CD1c-positive myeloid dendritic cell (primary cell): ENCODE data around the gene RSRC1.
"Not testable (repeated sequence)": the region's sequence is repeated elsewhere in the genome, so short reads cannot be mapped to it uniquely, and the experiment has no call there.

Experiments used
- DNase-seq: peaks from one replicate; pipeline ENCODE4 v3.0.0-alpha.2; 2016; ENCODE audit errors: extremely low spot score

RSRC1 gene

GRCh38 chr3:158528076-158528674, 418.3 kb downstream of the RSRC1 start:
- DNase-seq: no peak

DNA sequence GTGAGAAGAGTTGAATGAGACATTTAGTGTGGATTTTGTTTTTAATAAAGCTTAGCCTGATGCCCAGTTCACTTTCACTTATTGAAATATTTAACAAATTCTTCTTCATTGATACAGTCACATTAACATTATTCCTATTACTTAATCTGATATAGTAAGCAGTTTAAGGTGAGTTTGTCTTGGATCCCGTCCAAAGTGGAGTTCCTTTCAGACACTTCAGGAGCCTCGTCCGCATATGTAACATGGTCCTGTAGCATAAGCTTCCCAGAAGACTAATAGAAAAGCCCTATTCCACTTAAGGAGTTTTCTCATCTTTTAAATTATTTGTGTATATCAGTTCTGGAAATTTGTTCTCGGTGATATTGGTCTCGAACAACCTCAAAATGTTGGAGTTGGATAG, 421.4 kb downstream of the RSRC1 start:
- DNase-seq: no peak

GRCh38 chr3:158532099-158532734, 422.3 kb downstream of the RSRC1 start:
- peak; percentile 49 for DNase-seq

- no peak for DNase-seq
Observed at GRCh38 chr3:158535918-158536317, 426.0 kb downstream of the RSRC1 start.

DNA sequence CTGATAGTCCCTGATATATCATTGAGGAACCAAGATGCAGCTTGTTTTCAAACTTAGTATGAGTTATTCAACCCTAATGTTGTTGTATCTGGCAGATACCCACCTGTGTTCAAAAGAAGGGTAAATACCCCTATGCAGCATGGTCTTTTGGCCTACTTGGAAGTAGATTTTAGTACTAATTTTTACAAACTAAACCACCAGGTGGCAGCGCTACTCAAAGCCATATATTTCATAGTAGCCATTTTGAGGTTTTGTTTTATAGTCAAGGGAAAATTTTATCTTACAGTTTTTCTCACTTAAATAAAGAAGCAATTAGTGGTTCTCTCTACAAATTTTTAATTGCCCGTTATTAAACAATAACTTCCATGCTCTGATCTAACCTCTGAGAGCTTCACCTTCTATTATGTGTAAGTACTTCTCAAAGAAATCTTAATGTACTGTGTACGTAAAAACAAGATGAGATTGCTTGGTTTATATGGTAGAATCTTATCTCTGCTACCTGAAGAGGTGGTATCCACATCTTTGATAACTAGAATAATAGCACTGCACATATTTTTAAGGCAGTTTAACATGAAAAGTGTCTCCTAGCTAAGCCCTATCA, 429.6 kb downstream of the RSRC1 start:
- DNase-seq: peak; percentile 51

GRCh38 chr3:158540066-158540465, 430.2 kb downstream of the RSRC1 start:
- no peak for DNase-seq

GRCh38 chr3:158548691-158549090, 438.8 kb downstream of the RSRC1 start:
- no peak for DNase-seq

DNA sequence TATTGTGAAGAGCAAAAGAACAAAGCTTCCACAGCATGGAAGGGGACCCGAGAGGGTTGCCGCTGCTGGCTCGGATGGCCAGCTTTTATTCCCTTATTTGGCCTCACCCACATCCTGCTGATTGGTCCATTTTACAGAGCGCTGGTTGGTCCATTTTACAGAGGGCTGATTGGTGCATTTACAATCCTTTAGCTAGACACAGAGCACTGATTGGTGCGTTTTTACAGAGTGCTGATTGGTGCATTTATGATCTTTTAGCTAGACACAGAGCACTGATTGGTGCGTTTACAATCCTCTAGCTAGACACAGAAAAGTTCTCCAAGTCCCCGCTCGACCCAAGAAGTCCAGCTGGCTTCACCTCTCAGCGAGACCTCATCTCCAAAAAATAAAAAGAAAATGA, 440.0 kb downstream of the RSRC1 start:
- DNase-seq: not testable (repeated sequence)

DNA sequence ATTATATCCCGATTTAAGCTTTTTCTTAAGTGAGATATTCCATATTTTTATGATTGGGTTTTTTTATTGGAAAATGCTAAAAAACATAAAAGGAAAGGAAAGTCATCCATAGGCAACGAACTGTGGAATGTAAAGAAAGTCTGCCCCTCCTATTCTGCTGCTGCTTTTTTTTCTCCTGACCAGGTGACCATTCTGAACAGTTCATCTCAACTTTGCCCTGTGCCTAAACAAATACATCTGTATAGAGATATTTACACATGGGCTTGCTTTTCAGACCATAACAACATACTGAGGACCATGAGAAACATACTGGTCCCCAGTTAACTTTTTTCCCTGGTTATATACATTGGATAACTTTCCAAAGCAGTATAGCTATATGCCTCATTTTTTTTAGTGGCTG, 442.2 kb downstream of the RSRC1 start:
- DNase-seq: no peak

DNA sequence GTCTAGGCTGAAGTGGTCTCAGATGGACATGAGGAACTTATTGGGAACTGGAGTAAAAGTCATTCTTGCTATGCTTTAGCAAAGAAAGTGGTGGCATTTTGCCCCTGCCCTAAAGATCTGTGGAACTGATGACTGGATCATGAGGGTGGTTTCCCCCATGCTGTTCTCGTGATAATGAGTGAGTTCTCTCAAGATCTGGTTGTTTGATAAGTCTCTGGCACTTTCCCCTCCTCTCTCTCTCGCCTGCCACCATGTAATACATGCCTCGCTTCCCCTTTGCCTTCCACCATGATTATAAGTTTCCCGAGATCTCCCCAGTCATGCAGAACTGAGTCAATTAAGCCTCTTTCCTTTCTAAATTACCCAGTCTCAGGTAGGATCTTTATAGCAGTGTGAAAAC, 449.6 kb downstream of the RSRC1 start:
- DNase-seq: no peak

- DNase-seq: no peak
Observed at GRCh38 chr3:158560979-158561378, 451.1 kb downstream of the RSRC1 start.

DNA sequence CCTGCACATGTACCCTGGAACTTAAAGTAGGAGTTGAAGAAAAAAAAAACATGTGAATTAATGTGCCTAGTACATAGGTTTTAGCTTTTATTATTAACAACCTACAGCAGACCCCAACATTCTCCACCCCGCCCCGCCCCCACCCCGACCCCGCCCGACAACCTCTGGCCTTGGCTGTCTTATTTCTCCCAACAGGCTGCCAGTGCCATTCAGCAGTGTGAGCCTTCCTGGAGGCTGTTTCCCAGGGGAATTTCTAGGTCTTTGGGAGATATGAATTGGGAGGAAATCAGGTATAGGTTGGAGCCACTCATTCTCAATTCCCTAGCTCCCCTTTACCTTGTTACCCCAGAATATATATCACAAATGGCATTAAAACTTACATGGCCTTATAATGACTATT, 452.8 kb downstream of the RSRC1 start:
- DNase-seq: no peak

GRCh38 chr3:158563076-158563475, 453.2 kb downstream of the RSRC1 start:
- DNase-seq: no peak

- no peak for DNase-seq
Observed at GRCh38 chr3:158565076-158565475, 455.2 kb downstream of the RSRC1 start.

DNA sequence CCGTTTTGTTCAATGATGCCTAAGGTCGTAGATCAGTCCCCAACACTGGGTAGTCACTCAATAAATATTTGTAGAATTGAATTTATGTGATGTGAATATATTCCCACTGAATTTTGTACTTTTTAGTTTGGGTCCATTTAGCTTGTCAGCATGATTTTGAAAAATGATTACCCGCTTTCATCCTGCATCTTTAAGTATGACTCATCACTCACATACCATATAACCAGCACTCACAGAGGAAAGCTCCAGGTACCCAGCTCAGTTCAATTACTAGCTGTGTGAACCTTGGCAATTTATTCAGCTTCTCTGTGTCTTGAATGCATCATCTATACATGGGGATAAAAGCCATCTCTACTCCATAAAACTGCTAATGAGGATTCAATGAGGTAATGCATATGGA, 458.9 kb downstream of the RSRC1 start:
- DNase-seq: no peak

GRCh38 chr3:158569794-158570193, 459.9 kb downstream of the RSRC1 start:
- DNase-seq: no peak

DNA sequence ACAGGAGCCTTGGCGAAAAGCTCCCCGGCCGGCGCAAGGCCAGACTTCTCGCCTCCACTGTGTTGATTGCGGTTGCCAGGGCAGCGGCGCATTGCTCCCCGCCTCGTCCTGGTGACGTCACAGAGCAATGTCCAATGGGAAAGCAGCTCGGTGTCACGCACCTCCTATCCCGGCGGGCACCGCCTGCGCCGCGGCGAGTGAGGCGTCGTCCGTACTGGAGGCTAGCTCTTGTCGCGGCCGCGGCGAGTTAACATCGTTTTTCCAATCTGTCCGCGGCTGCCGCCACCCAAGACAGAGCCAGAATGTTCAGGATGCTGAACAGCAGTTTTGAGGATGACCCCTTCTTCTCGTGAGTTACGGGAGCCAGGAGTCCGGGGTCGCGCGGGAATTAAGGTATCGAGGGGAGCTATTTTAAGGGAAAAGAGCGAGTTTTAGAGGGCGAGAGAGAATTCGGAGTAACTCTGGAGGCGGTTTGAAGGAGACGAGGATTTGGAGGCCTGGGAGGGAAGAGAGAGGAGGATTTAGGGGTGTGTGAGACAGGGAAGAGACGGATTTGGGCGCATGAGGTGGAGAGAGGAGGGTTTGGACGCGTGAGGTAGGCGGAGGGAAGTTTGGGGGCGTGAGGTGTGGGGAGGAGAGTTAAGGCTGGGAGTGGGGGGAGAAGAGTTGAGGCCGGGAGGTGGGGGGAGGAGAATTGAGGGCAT, 461.3 kb downstream of the RSRC1 start, which contains the start of gene MLF1:
MLF1 (plus strand) TSS at position 196 of the 704 bp plus-strand sequence; CDS start at position 303, 107 bp downstream.
- peak; percentile 91 for DNase-seq

GRCh38 chr3:158571969-158572765, 462.3 kb downstream of the RSRC1 start:
- no peak for DNase-seq

- no peak for DNase-seq
Observed at GRCh38 chr3:158572766-158573060, 462.8 kb downstream of the RSRC1 start.

DNA sequence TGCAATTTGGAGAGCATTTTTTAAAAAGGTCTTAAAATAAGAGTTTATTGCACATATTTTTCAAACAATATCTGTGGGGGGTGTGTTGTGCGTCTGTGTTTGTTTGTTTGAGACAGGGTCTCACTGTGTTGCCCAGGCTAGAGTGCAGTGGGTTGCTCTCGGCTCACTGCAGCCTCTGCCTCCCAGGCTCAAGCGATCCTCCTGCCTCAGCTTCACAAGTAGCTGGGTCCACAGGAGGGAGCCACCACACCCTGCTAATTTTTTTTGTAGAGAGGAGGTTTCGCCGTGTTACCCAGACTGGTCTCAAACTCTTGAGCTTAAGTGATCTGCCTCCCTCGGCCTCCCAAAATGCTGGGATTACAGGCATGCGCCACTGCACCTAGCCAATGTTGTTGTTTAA, 463.8 kb downstream of the RSRC1 start:
- DNase-seq: no peak

DNA sequence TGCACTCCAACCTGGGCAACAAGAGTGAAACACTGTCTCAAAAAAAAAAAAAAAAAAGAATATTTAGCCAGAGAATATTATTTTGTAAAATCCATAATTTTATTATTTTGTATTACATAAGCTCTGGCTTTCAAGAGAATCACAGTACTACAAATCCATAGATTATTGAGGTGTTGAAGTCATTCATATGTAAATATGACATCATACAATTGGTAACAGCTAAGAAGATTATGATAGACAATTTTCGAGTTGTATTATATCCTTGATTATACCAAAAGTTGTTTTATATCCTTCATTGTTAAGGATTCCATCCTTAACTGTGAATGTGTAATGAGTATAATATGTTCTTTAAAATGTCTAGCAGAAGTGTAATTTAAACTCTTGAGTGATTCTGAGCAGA, 464.8 kb downstream of the RSRC1 start:
- DNase-seq: no peak

DNA sequence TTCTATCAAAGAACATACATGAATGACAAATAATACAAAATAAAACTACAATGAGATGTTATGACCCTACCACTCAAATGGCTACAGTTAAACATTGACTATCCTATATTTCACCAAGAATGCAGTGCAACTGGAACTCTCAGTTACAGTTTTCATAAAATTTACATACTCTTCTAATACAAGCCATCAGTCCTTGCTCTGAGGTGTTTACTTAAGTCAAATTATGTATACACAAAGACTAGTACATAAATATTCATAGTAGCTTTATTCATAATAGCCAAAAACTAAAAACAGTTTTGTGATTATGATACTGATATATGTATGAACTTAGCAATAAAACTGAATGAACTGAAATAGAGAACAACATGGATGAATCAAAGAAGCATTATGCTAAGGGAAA, 480.3 kb downstream of the RSRC1 start:
- no peak for DNase-seq
